Loucy (cell line): Measurements from ENCODE around the gene PLPPR3.
"Not testable (repeated sequence)": the region's sequence is repeated elsewhere in the genome, so short reads cannot be mapped to it uniquely, and the experiment has no call there.

Experiments
- H2AFZ ChIP-seq: fragments of 200-600 bp; sonication (generic); 2 replicates; pipeline ENCODE4 v1.6.0; 2016; ENCODE audit warnings: antibody characterized with exemption, mild to moderate bottlenecking, low read length, moderate library complexity
- H3F3A ChIP-seq: fragments of 200-600 bp; 2 replicates; pipeline ENCODE4 v1.6.0; 2016; ENCODE audit warnings: antibody characterized with exemption, low read depth, mild to moderate bottlenecking
- H3K27me3 ChIP-seq: fragments of 200-600 bp; sonication (generic); 2 replicates; pipeline ENCODE4 v1.6.1; 2014; ENCODE audit warnings: low read length, mild to moderate bottlenecking; ENCODE audit not compliant: insufficient read depth, poor library complexity, severe bottlenecking
- H3K36me3 ChIP-seq: fragments of 200-600 bp; sonication (generic); 2 replicates; pipeline ENCODE4 v1.6.1; 2016; ENCODE audit warnings: low read length; ENCODE audit not compliant: insufficient read depth
- H3K4me1 ChIP-seq: fragments of 200-600 bp; sonication (generic); 2 replicates; pipeline ENCODE4 v1.5.1; 2014; ENCODE audit warnings: low read length, mild to moderate bottlenecking; ENCODE audit not compliant: insufficient read depth, poor library complexity, severe bottlenecking
- H3K4me2 ChIP-seq: fragments of 200-600 bp; sonication (generic); 2 replicates; pipeline ENCODE4 v1.6.0; 2014; ENCODE audit warnings: antibody characterized with exemption, low read length, low read depth, mild to moderate bottlenecking; ENCODE audit not compliant: poor library complexity, severe bottlenecking
- H3K4me3 ChIP-seq: fragments of 200-600 bp; sonication (generic); 2 replicates; pipeline ENCODE4 v1.5.1; 2014; ENCODE audit warnings: low read length, mild to moderate bottlenecking, mixed read lengths; ENCODE audit not compliant: poor library complexity, severe bottlenecking
- H3K79me2 ChIP-seq: fragments of 200-600 bp; sonication (generic); 2 replicates; pipeline ENCODE4 v1.6.1; 2014; ENCODE audit warnings: low read length; ENCODE audit not compliant: insufficient read depth
- H3K9ac ChIP-seq: fragments of 200-600 bp; sonication (generic); 2 replicates; pipeline ENCODE4 v1.6.0; 2014; ENCODE audit warnings: mild to moderate bottlenecking, low read depth, low read length, moderate library complexity; ENCODE audit not compliant: poor library complexity, severe bottlenecking
- H3K9me2 ChIP-seq: fragments of 200-600 bp; sonication (generic); replicated peaks from 2 replicates; pipeline ENCODE4 v1.6.1; 2016; ENCODE audit warnings: low read depth, low read length, mixed read lengths
- H3K9me3 ChIP-seq: fragments of 200-600 bp; sonication (generic); 2 replicates; pipeline ENCODE4 v1.6.1; 2014; ENCODE audit warnings: mild to moderate bottlenecking, antibody characterized with exemption, low read length, low read depth; ENCODE audit not compliant: insufficient read depth
- H4K20me1 ChIP-seq: fragments of 200-600 bp; sonication (generic); 2 replicates; pipeline ENCODE4 v1.6.0; 2014; ENCODE audit warnings: antibody characterized with exemption, low read length, mild to moderate bottlenecking; ENCODE audit not compliant: insufficient read depth, poor library complexity, severe bottlenecking
- CTCF ChIP-seq: fragments of 200-600 bp; sonication (generic); conservative IDR thresholded peaks from 2 replicates; pipeline ENCODE4 v1.5.1; 2014; ENCODE audit warnings: mild to moderate bottlenecking, antibody characterized with exemption, low read length
- EZH2phosphoT487 ChIP-seq: fragments of 200-600 bp; IDR thresholded peaks from 2 replicates; pipeline ENCODE4 v1.6.1; 2018; ENCODE audit warnings: antibody characterized with exemption, mild to moderate bottlenecking, moderate library complexity, borderline replicate concordance

Gene PLPPR3

GRCh38 chr19:852136-853013 is 30.6 kb upstream of the PLPPR3 start, which contains the start of gene ELANE:
Gene ELANE (plus strand): TSS chr19:852303. CDS start chr19:852329, 26 bp downstream.
- Histone ChIP-seq H3K36me3 (no peaks in the 10 kb centered on the region), H3K27me3 (no peaks in the 10 kb centered on the region), H3K9me2 (no peaks in the 10 kb centered on the region), H3K4me2 (no peak within 1 kb of the TSS), H3K4me3 (no peak within 1 kb of the TSS), H3K9ac (no peak within 1 kb of the TSS), H4K20me1 (no peaks in the 10 kb centered on the region), H3K79me2 (no peaks in the 10 kb centered on the region), H2AFZ (no peak within 1 kb of the TSS), H3K4me1 (no peaks in the 10 kb centered on the region), H3F3A (no peaks in the 10 kb centered on the region), H3K9me3 (no peaks in the 10 kb centered on the region)
- TF ChIP-seq CTCF, result no peak
- TF ChIP-seq EZH2phosphoT487, result no peak

GRCh38 chr19:850979-851335 is 29.2 kb upstream of the PLPPR3 start:
- no peaks in the 10 kb centered on the region for H4K20me1 ChIP-seq
- no peaks in the 10 kb centered on the region for H3F3A ChIP-seq
- H3K4me1 ChIP-seq, result no peaks in the 10 kb centered on the region
- no peaks in the 10 kb centered on the region for H3K9me2 ChIP-seq
- no peaks in the 10 kb centered on the region for H3K79me2 ChIP-seq
- H3K36me3 ChIP-seq, result no peaks in the 10 kb centered on the region
- no peak for TF ChIP-seq EZH2phosphoT487
- no peak for TF ChIP-seq CTCF
- H3K27me3 ChIP-seq, result no peaks in the 10 kb centered on the region
- no peaks in the 10 kb centered on the region for H3K9me3 ChIP-seq
- no peak overlapping the region for H3K4me3 ChIP-seq
- H2AFZ ChIP-seq, result no peak overlapping the region
- H3K9ac ChIP-seq, result no peak overlapping the region
- H3K4me2 ChIP-seq, result no peak overlapping the region

GRCh38 chr19:850221-850978 is 28.6 kb upstream of the PLPPR3 start:
- TF ChIP-seq EZH2phosphoT487, result no peak
- no peak for TF ChIP-seq CTCF
- H3K27me3 ChIP-seq, result no peaks in the 10 kb centered on the region
- H4K20me1 ChIP-seq, result no peaks in the 10 kb centered on the region
- no peaks in the 10 kb centered on the region for H3K4me1 ChIP-seq
- H3K79me2 ChIP-seq, result no peaks in the 10 kb centered on the region
- no peak overlapping the region for H2AFZ ChIP-seq
- H3K4me2 ChIP-seq, result no peak overlapping the region
- no peaks in the 10 kb centered on the region for H3K9me3 ChIP-seq
- no peaks in the 10 kb centered on the region for H3K9me2 ChIP-seq
- no peak overlapping the region for H3K9ac ChIP-seq
- no peaks in the 10 kb centered on the region for H3F3A ChIP-seq
- H3K4me3 ChIP-seq, result no peak overlapping the region
- no peaks in the 10 kb centered on the region for H3K36me3 ChIP-seq

- not testable (repeated sequence) for H2AFZ ChIP-seq, H3K79me2 ChIP-seq, H3K27me3 ChIP-seq, H3K4me2 ChIP-seq, H3K9me2 ChIP-seq, H3K4me3 ChIP-seq, H4K20me1 ChIP-seq, H3K36me3 ChIP-seq, H3K9ac ChIP-seq, H3K9me3 ChIP-seq, H3K4me1 ChIP-seq, H3F3A ChIP-seq
Observed at GRCh38 chr19:849195-849594, 27.4 kb upstream of the PLPPR3 start.
